Thymus (tissue), 11 donors: ENCODE results near the gene TMEM247. TPM values are rescaled to one million over a fixed set of nuclear protein-coding genes. Genes with fewer than 3 reads are reported as not detected.
"Not testable (repeated sequence)": the region's sequence is repeated elsewhere in the genome, so short reads cannot be mapped to it uniquely, and the experiment has no call there.

Experiments used
- DNase-seq, 9 donors: peaks; one replicate each; pipeline ENCODE4 v3.0.0-alpha.2; 2013; ENCODE audit warnings: low spot score in 9 of 9, low read depth in 6 of 9, missing footprints in 1 of 9
- H3K27ac ChIP-seq, 2 donors: one replicate each; pipeline ENCODE4 v1.5.1; 2013; ENCODE audit warnings: control low read depth in 1 of 2, low read depth in 1 of 2, low read length in 1 of 2, mild to moderate bottlenecking in 1 of 2, moderate library complexity in 1 of 2
- H3K27me3 ChIP-seq, 2 donors: one replicate each; pipeline ENCODE4 v1.5.1; 2013; ENCODE audit warnings: low read length in 1 of 2; ENCODE audit not compliant: control insufficient read depth in 2 of 2, insufficient read depth in 1 of 2
- H3K36me3 ChIP-seq, 2 donors: one replicate each; pipeline ENCODE4 v1.5.1; 2013; ENCODE audit warnings: low read length in 1 of 2, mild to moderate bottlenecking in 1 of 2, moderate library complexity in 1 of 2; ENCODE audit not compliant: control insufficient read depth in 2 of 2, insufficient read depth in 2 of 2
- H3K4me1 ChIP-seq, 2 donors: one replicate each; pipeline ENCODE4 v1.5.1; 2013; ENCODE audit warnings: low read length in 2 of 2; ENCODE audit not compliant: control insufficient read depth in 2 of 2, insufficient read depth in 2 of 2
- H3K4me3 ChIP-seq, 2 donors: one replicate each; pipeline ENCODE4 v1.5.1; 2013; ENCODE audit warnings: low read length in 2 of 2, control low read depth in 1 of 2, mild to moderate bottlenecking in 1 of 2
- H3K9me3 ChIP-seq, 2 donors: one replicate each; pipeline ENCODE4 v1.5.1; 2013; ENCODE audit warnings: low read length in 1 of 2, mild to moderate bottlenecking in 1 of 2; ENCODE audit not compliant: control insufficient read depth in 2 of 2, insufficient read depth in 1 of 2
- WGBS: extraction: QIAGEN DNeasy Blood & Tissue Kit; methylation state at CpG from one replicate; pipeline ENCODE4 v1.1.7; 2013; 5-methylcytosine and 5-hydroxymethylcytosine counted together
- polyA plus RNA-seq: library from polyadenylated mRNA; stranded (reverse); fragments of 200-250 nt; gene quantifications from one replicate; pipeline ENCODE4 v1.2.3, GENCODE V29; 2013
- total RNA-seq: library from RNA; stranded (reverse); fragments of 120-200 nt; gene quantifications from one replicate; pipeline ENCODE4 v1.2.4, GENCODE V29; 2013
- donor health status: healthy.

The TMEM247 gene
- total and polyA plus RNA-seq, 2 donors = not detected

DNA sequence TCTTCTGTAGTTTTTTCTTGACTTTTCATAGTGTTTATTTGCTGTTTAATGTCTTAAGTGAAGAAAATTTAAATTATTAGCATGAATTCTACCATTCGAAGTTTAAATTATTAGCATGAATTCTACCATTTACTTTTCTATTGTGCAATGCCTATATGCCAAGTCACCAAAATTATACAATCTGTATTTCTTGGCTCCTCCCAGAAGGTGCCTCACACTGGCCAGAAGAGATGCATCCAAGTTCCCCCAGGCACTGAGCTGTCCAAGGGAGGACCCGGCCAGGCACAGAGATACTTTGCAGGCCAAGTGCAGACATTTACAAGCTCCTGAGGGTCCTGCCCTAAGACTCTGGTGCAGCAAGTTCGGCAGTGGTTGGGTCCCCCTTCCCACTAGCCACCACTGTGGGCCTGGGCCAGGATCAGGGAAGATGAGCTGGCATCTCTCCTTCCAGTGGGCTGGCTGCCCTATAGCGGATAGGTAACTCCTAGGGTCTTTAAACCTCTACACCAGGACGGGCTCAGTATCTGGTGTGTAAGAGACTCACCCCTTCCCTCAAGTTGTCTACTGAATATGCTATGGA, 31.3 kb downstream of the TMEM247 start:
- no peak overlapping the region for H3K27ac ChIP-seq
- no peak overlapping the region for H3K4me3 ChIP-seq
- no peaks in the 10 kb centered on the region for H3K36me3 ChIP-seq
- H3K9me3 ChIP-seq = no peaks in the 10 kb centered on the region
- no peaks in the 10 kb centered on the region for H3K4me1 ChIP-seq
- DNase-seq = no peak
- WGBS = 97% methylated on average over 5 of the region's 5 CpGs
- H3K27me3 ChIP-seq = no peaks in the 10 kb centered on the region

DNA sequence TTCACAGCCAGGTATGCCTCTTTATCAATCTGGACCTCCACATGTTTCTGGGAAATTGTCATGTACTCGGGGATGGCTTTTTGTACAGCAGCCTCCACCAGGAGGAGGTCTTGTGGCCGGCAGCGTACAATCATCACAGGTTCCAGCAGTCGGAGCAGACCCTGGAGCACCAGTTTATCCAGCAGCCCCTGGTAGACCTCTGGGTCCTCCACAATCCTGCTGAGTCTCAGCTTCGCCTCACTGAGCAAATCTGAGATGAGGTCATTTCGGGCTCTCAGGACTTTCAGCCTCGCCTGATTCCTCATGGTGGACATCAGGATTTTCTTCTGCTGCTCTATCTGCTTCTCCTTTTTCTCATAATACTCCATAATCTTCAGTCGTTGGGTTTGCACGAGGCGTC, 32.8 kb downstream of the TMEM247 start:
- H3K9me3 ChIP-seq = no peaks in the 10 kb centered on the region
- H3K27ac ChIP-seq = no peak overlapping the region
- DNase-seq = no peak
- H3K36me3 ChIP-seq = no peaks in the 10 kb centered on the region
- no peak overlapping the region for H3K4me3 ChIP-seq
- no peaks in the 10 kb centered on the region for H3K4me1 ChIP-seq
- no peaks in the 10 kb centered on the region for H3K27me3 ChIP-seq
- WGBS = 97% methylated on average over 10 of the region's 10 CpGs

DNA sequence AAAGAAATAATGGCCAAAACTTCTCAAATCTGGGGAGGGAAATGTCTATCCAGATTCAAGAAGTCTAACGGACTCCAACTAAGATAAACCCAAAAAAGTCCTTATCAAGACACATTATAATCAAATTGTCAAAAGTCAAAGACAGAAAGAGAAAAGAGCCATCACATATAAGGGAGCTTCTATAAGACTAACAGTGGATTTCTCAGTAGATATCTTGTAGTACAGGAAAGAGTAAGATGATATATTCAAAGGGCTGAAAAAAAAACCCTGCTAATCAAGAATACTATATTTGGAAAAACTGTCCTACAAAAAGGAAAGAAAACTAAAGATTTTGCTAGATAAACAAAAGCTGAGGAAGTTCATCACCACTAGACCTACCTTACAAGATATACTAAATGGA, 35.4 kb downstream of the TMEM247 start:
- Histone ChIP-seq H3K27ac (no peak overlapping the region), H3K36me3 (no peaks in the 10 kb centered on the region), H3K4me1 (no peaks in the 10 kb centered on the region), H3K4me3 (no peak overlapping the region), H3K27me3 (no peaks in the 10 kb centered on the region), H3K9me3 (no peaks in the 10 kb centered on the region)
- WGBS = 97% methylated on average over 1 of the region's 1 CpG
- DNase-seq = no peak

DNA sequence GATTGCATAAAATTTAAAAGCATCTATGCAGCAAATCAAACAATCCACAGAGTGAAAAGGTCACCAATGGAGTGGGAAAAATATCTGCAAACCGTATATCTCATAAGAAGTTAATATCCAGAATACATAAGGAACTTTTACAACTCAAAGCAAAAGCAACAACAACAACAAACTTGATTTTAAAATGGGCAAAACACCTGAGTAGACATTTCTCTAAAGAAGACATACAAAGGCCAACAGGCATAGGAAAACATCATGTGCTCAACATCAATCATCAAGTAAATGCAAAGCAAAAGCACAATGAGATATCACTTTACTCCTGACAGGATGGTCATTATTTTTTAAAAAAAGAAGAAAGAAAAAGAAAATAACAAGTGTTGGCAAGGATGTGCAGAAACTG, 38.1 kb downstream of the TMEM247 start:
- no peaks in the 10 kb centered on the region for H3K9me3 ChIP-seq
- H3K4me1 ChIP-seq = no peaks in the 10 kb centered on the region
- no peak for DNase-seq
- no peak overlapping the region for H3K27ac ChIP-seq
- H3K27me3 ChIP-seq = no peaks in the 10 kb centered on the region
- 99% methylated on average over 1 of the region's 1 CpG for WGBS
- no peaks in the 10 kb centered on the region for H3K36me3 ChIP-seq
- no peak overlapping the region for H3K4me3 ChIP-seq

DNA sequence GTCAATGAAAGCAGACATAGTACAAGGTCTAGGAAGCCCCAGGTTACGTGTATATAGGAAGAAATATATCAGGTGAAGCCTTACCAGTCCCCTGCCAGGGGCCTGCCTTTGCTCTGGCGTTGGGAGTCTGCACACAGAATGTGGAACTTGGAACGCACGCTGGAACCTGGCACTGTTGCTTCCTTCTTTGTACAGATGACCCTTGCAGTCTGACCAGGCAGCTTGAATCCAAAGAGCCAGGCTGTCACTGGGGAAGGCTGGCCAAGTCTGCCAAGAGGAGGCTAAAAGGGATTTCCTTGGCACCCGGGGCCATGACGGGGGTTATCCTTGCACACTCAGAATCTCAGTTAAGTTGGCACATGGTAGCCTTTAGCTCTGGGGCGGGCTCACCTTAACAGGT, 39.5 kb downstream of the TMEM247 start:
- Histone ChIP-seq H3K27ac (no peak overlapping the region), H3K9me3 (no peaks in the 10 kb centered on the region), H3K27me3 (no peaks in the 10 kb centered on the region), H3K4me3 (no peak overlapping the region), H3K36me3 (no peaks in the 10 kb centered on the region), H3K4me1 (no peaks in the 10 kb centered on the region)
- 87% methylated on average over 7 of the region's 7 CpGs for WGBS
- no peak for DNase-seq

DNA sequence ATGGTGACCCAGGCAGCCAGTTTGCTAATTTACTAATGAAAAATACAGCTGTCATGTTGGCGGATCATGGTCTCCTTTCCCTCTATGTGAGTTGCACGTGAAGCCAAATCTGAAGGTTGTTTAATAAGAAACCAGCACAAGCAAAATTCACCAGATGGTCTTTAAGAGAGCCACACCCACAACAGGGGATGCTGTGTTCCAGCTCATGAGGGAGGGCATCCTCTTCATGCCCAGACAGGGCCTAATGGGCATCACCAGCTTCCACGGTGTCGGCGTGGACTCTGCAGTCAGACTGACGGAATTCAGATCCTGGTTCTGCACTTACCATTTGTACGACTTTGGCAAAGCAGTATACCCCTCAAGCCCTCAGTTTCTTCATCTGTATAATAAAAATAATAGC, 39.9 kb downstream of the TMEM247 start:
- no peaks in the 10 kb centered on the region for H3K27me3 ChIP-seq
- no peak overlapping the region for H3K27ac ChIP-seq
- no peaks in the 10 kb centered on the region for H3K4me1 ChIP-seq
- 91% methylated on average over 7 of the region's 7 CpGs for WGBS
- no peak overlapping the region for H3K4me3 ChIP-seq
- H3K9me3 ChIP-seq = no peaks in the 10 kb centered on the region
- no peak for DNase-seq
- no peaks in the 10 kb centered on the region for H3K36me3 ChIP-seq

DNA sequence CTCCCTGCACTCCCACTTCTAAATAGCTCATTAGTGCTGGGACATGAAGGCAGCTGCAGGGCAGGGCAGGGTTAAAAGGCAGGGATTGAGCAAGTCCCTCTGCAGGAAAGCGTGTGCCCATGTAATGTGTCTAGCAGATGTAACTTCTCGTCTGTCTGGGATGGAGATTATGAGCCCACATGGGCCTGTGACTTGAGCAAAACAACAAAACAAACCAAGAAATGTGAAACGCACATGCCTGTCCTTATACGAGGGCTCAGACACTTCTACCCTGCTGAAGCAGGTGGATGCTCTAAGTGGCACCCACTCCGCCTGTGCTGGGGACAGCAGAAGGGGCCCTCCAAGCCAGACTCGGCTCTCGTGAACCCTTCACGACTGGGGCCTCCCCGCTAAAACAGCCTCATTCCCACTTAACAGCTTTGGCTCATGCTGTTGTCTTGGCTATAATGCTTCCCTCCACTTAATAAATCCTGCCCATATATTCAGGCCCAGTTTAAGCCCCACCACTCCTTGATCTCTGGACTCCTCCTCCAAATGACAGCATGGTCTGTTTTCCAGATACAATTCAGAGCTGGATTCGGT, 40.9 kb downstream of the TMEM247 start:
- Histone ChIP-seq H3K4me1 (no peaks in the 10 kb centered on the region), H3K4me3 (no peak overlapping the region), H3K9me3 (no peaks in the 10 kb centered on the region), H3K36me3 (no peaks in the 10 kb centered on the region), H3K27me3 (no peaks in the 10 kb centered on the region), H3K27ac (no peak overlapping the region)
- 93% methylated on average over 10 of the region's 10 CpGs for WGBS
- DNase-seq = no peak

DNA sequence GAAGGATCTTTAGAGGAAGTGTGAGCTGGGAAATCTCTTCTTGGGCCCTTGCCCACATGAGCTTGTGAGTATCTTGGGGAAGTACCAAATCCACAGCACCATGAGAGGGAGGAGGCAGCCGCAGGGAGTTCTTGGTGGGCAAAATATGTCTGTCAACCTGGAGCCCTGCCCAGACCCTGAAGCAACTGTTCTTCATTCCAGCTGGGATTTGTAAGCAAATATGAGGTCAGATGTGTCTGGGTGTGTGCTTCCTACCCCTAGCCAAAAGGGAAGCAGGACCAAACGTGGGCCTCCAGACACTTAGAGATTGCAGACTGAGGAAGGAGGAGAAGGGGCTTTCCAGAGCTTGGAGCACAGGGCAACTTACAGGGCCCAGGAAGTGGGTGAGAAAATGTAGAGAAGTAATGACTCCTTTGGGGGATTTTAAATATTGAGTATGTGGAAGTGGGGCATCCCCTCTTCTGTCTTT, 41.9 kb downstream of the TMEM247 start:
- no peaks in the 10 kb centered on the region for H3K9me3 ChIP-seq
- H3K27ac ChIP-seq = no peak overlapping the region
- H3K27me3 ChIP-seq = no peaks in the 10 kb centered on the region
- DNase-seq = peak in 1 of 9 donors; percentile 22
- WGBS = 86% methylated on average over 2 of the region's 2 CpGs
- H3K4me3 ChIP-seq = no peak overlapping the region
- peaks cover 0 to 4% of the 10 kb centered on the region in 2 donors for H3K4me1 ChIP-seq
- H3K36me3 ChIP-seq = no peaks in the 10 kb centered on the region

DNA sequence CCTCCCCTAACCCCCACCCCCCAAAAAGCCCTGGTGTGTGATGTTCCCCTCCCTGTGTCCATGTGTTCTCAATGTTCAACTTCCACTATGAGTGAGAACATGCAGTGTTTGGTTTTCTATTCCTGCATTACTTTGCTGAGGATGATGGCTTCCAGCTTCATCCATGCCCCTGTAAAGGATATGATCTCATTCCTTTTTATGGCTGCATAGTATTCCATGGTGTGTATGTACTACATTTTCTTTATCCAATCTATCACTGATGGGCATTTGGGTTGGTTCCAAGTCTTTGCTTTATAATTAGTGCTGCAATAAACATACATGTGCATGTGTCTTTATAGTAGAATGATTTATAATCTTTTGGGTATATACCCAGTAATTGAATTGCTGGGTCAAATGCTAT, 43.0 kb downstream of the TMEM247 start:
- H3K4me3 ChIP-seq, H3K27me3 ChIP-seq, DNase-seq, H3K36me3 ChIP-seq, H3K27ac ChIP-seq, H3K9me3 ChIP-seq, H3K4me1 ChIP-seq: not testable (repeated sequence)
